Cardiac fibroblast (primary cell): ENCODE results near the gene EEF1B2.

ENCODE experiments used
- DNase-seq, 2 donors: peaks; one replicate each; pipeline versions ENCODE4 v3.0.0 to v3.0.0-alpha.2; 2010; ENCODE audit warnings: low read depth in 2 of 2
- H3K4me3 ChIP-seq, 2 donors: replicated peaks in 1 of 2; 1 replicate in 1 of 2; 2 replicates in 1 of 2; pipeline ENCODE4 v1.5.1; 2011; ENCODE audit warnings: low read depth in 2 of 2, low read length in 2 of 2, mild to moderate bottlenecking in 2 of 2, moderate library complexity in 1 of 2
- TF ChIP-seq, protein P1 (sequence below): IDR thresholded peaks from one replicate; pipeline ENCODE4 v1.5.1; 2011; ENCODE audit warnings: low read depth, mild to moderate bottlenecking, low read length, inconsistent platforms

The EEF1B2 gene

DNA sequence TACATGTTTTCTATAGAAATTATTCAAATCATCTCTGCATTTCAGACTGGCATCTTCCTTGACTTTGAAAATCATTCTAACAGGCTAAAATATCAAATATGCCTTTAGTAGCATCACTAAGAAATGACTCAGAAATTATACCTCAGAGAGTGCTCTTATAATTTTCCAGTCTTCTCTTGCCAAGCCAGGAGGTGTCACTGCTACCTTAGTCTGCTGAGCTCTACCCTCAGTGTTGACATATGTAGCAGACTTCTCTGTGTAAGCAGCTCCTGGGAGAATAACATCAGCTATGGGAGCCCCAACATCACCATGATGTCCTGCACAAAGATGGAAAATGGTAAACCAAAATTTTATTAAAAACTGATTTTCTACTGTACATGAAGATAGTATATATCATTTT lies 32.0 kb upstream of the EEF1B2 start:
- H3K4me3 ChIP-seq, result no peak overlapping the region
- peak in 1 of 2 donors; percentile 7 for DNase-seq
- TF ChIP-seq, protein P1, sequence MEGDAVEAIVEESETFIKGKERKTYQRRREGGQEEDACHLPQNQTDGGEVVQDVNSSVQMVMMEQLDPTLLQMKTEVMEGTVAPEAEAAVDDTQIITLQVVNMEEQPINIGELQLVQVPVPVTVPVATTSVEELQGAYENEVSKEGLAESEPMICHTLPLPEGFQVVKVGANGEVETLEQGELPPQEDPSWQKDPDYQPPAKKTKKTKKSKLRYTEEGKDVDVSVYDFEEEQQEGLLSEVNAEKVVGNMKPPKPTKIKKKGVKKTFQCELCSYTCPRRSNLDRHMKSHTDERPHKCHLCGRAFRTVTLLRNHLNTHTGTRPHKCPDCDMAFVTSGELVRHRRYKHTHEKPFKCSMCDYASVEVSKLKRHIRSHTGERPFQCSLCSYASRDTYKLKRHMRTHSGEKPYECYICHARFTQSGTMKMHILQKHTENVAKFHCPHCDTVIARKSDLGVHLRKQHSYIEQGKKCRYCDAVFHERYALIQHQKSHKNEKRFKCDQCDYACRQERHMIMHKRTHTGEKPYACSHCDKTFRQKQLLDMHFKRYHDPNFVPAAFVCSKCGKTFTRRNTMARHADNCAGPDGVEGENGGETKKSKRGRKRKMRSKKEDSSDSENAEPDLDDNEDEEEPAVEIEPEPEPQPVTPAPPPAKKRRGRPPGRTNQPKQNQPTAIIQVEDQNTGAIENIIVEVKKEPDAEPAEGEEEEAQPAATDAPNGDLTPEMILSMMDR, result no peak

DNA sequence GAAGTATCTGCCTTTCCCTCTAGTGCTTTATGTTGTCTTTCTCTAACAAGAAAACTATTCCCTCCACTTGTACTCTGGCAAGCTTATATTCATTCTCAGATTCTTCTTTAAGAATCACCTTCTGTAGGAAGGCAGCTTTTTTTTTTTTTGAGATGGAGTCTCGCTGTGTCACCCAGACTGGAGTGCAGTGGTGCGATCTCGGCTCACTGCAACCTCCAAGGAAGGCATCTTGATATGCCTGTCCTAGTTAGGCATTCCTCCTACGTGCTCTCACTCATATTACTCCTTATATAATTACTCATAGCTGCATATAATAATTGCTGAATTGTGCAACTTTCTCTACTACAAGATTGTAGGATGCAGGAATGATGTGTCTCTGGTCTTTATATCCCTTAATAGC lies 16.2 kb upstream of the EEF1B2 start:
- DNase-seq, result no peak
- no peak overlapping the region for H3K4me3 ChIP-seq
- TF ChIP-seq, protein P1, result no peak

DNA sequence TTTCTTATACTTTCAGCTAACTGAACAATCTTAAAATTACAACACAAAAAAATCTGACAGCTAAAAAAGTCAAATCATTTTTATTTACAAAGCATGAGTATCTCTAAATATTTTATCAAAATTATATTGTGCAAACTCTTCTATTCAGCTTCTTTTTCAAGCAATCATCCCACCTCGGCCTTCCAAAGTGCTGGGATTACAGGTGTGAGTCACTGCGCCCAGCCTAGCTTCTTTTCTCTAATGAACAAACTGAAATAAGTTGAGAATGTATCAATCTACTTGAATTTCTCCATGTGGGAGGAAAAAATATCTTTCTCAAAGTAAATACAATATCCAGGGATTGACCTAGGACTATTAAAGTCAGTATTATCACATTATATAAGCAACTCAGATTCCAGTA lies 15.3 kb upstream of the EEF1B2 start:
- no peak overlapping the region for H3K4me3 ChIP-seq
- TF ChIP-seq, protein P1, result no peak
- no peak for DNase-seq

DNA sequence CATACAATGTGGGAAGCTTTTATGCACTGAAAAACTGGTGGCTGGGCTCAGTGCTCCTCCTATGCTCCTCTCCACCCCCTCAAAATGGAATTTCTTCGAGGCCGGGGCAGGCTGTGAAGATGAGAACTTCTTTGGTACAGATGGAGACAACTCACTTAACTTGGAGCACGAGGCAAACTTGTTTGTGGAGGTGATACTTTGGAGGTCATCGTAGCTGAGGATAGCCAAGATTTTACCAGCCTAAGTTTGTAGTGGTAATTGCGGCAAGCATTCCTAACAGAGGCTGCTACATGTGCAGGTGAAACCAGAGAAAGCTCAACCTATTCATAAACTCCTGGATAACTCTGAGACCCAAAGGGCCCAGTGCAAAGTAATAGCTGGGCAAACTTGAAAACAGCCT lies 14.0 kb upstream of the EEF1B2 start:
- H3K4me3 ChIP-seq, result no peak overlapping the region
- TF ChIP-seq, protein P1, result no peak
- no peak for DNase-seq

DNA sequence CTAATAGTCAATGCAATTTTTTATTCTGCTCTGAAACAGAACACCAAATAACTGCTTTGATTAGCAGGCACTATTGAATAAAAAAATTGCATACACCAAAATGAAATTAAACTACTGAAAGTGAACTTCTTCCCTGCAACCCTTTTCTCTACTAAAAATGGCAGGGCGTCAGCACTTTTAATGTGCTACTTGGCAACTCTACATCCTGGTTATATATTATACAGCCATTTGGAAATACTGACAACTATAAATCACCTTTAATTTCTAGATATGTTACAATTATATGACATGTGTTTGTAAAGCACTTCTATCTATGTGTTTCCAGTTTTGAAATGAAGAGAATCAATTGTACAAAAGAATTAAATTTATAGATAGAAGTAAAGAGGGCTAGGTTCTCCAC lies 10.4 kb upstream of the EEF1B2 start:
- TF ChIP-seq, protein P1, result no peak
- DNase-seq, result no peak
- no peak overlapping the region for H3K4me3 ChIP-seq

DNA sequence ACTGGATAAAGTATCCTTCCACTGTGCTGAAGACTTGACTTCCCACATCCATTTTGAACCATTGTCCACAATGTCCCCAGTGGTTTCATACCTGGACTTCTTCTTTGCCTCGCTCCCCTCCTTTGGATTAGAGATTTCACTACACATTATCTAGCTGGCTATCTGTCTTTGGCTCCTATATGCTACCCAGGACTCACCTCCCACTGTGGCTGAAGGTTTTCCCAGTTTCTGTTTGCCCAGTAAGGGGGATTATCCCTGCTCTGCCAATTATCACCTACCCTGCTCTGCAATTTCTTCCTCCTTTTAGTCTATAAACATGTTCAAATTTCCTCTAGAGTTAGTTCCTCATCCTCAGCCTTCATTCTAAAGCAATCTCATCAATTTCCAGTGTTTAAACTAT lies 9.5 kb upstream of the EEF1B2 start:
- TF ChIP-seq, protein P1, result no peak
- DNase-seq, result no peak
- H3K4me3 ChIP-seq, result no peak overlapping the region

DNA sequence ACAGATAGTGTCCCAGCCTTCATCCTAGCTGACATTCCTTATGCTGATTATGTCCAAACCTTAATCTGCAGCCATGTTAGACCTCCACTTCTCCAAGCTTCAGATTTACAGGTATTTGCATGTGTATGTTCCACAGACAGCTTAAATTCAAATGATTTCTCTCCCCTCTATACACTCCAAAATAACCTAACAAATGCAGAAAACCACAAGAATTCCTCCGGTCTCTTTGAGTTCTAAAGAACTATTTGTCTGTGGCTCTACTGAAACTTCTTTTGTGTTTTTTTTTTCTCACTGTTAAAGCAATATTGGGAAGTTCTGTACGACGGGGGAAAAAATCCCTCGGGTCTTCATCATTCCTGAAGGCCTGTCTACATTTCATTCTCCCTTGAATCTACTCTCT lies 9.1 kb upstream of the EEF1B2 start:
- no peak for DNase-seq
- TF ChIP-seq, protein P1, result no peak
- H3K4me3 ChIP-seq, result no peak overlapping the region
